ENCODE data around the gene POLE4.

The POLE4 gene

GRCh38 chr2:74985978-74986609 lies 27.7 kb downstream of the POLE4 start:
- no peaks in the 10 kb centered on the region for H3K4me1 ChIP-seq (ENCODE audit: insufficient read depth, poor library complexity, severe bottlenecking)
- H3K9me3 ChIP-seq (ENCODE audit: severe bottlenecking), result no peaks in the 10 kb centered on the region
- no peak for ATAC-seq (ENCODE audit: low read depth)
- no peaks in the 10 kb centered on the region for H3K36me3 ChIP-seq (ENCODE audit: low read depth)
- no peak for DNase-seq (ENCODE audit: low spot score)
- H3K27me3 ChIP-seq (ENCODE audit: insufficient read depth, poor library complexity, severe bottlenecking), result no peaks in the 10 kb centered on the region
- TF ChIP-seq CTCF (IDR thresholded peaks at IDR 0.05; ENCODE audit: poor library complexity, severe bottlenecking), result no peak
- no peak overlapping the region for H3K4me3 ChIP-seq (ENCODE audit: severe bottlenecking)
- H3K27ac ChIP-seq (ENCODE audit: poor library complexity, severe bottlenecking), result no peak overlapping the region

- ATAC-seq (ENCODE audit: low read depth), result peak; percentile 42; the same call in 2 of the 3 replicates
- no peak for DNase-seq (ENCODE audit: low spot score)
- H3K27ac ChIP-seq (ENCODE audit: poor library complexity, severe bottlenecking), result no peak overlapping the region
- no peaks in the 10 kb centered on the region for H3K27me3 ChIP-seq (ENCODE audit: insufficient read depth, poor library complexity, severe bottlenecking)
- no peaks in the 10 kb centered on the region for H3K36me3 ChIP-seq (ENCODE audit: low read depth)
- no peak for TF ChIP-seq CTCF (IDR thresholded peaks at IDR 0.05; ENCODE audit: poor library complexity, severe bottlenecking)
- H3K4me1 ChIP-seq (ENCODE audit: insufficient read depth, poor library complexity, severe bottlenecking), result no peaks in the 10 kb centered on the region
- no peak overlapping the region for H3K4me3 ChIP-seq (ENCODE audit: severe bottlenecking)
- H3K9me3 ChIP-seq (ENCODE audit: severe bottlenecking), result no peaks in the 10 kb centered on the region
These were observed 33.5 kb downstream of the POLE4 start for GRCh38 chr2:74991977-74992376.

GRCh38 chr2:74999468-74999867 lies 41.0 kb downstream of the POLE4 start:
- no peak overlapping the region for H3K27ac ChIP-seq (ENCODE audit: poor library complexity, severe bottlenecking)
- H3K4me3 ChIP-seq (ENCODE audit: severe bottlenecking), result no peak overlapping the region
- DNase-seq (ENCODE audit: low spot score) (no peak), ATAC-seq (ENCODE audit: low read depth) (no peak)
- no peaks in the 10 kb centered on the region for H3K36me3 ChIP-seq (ENCODE audit: low read depth)
- no peaks in the 10 kb centered on the region for H3K9me3 ChIP-seq (ENCODE audit: severe bottlenecking)
- peaks cover 11% of the 10 kb centered on the region for H3K4me1 ChIP-seq (ENCODE audit: insufficient read depth, poor library complexity, severe bottlenecking)
- H3K27me3 ChIP-seq (ENCODE audit: insufficient read depth, poor library complexity, severe bottlenecking), result no peaks in the 10 kb centered on the region
- TF ChIP-seq CTCF (IDR thresholded peaks at IDR 0.05; ENCODE audit: poor library complexity, severe bottlenecking), result no peak

- ATAC-seq (ENCODE audit: low read depth), result peak; percentile 91
- no peaks in the 10 kb centered on the region for H3K27me3 ChIP-seq (ENCODE audit: insufficient read depth, poor library complexity, severe bottlenecking)
- DNase-seq (ENCODE audit: low spot score), result no peak
- no peak for TF ChIP-seq CTCF (IDR thresholded peaks at IDR 0.05; ENCODE audit: poor library complexity, severe bottlenecking)
- H3K4me3 ChIP-seq (ENCODE audit: severe bottlenecking), result no peak overlapping the region
- H3K36me3 ChIP-seq (ENCODE audit: low read depth), result no peaks in the 10 kb centered on the region
- no peak overlapping the region for H3K27ac ChIP-seq (ENCODE audit: poor library complexity, severe bottlenecking)
- peaks cover 11% of the 10 kb centered on the region for H3K4me1 ChIP-seq (ENCODE audit: insufficient read depth, poor library complexity, severe bottlenecking)
- H3K9me3 ChIP-seq (ENCODE audit: severe bottlenecking), result no peaks in the 10 kb centered on the region
These were observed 43.6 kb downstream of the POLE4 start for GRCh38 chr2:75002007-75002406.

- H3K36me3 ChIP-seq (ENCODE audit: low read depth), result no peaks in the 10 kb centered on the region
- no peak overlapping the region for H3K4me3 ChIP-seq (ENCODE audit: severe bottlenecking)
- no peaks in the 10 kb centered on the region for H3K9me3 ChIP-seq (ENCODE audit: severe bottlenecking)
- peaks cover 11% of the 10 kb centered on the region for H3K4me1 ChIP-seq (ENCODE audit: insufficient read depth, poor library complexity, severe bottlenecking)
- no peak for ATAC-seq (ENCODE audit: low read depth)
- no peak for TF ChIP-seq CTCF (IDR thresholded peaks at IDR 0.05; ENCODE audit: poor library complexity, severe bottlenecking)
- no peak overlapping the region for H3K27ac ChIP-seq (ENCODE audit: poor library complexity, severe bottlenecking)
- no peak for DNase-seq (ENCODE audit: low spot score)
- no peaks in the 10 kb centered on the region for H3K27me3 ChIP-seq (ENCODE audit: insufficient read depth, poor library complexity, severe bottlenecking)
These were observed 44.8 kb downstream of the POLE4 start for GRCh38 chr2:75003276-75003675.

All from RWPE2 (cell line).